ENCODE results near the gene ZNF430. TPM values are rescaled to one million over a fixed set of nuclear protein-coding genes. Genes with fewer than 3 reads are reported as not detected.

ZNF430 gene
- total and polyA plus RNA-seq, 4 experiments from 2014 or later: 41.9 to 57.5 (median 47.7) TPM

- ChIA-PET POLR2A (ENCODE audit: partially characterized antibody) (no interaction called here), CTCF (ENCODE audit: partially characterized antibody) (no interaction called here)
- no peaks in the 10 kb centered on the region for H3K27me3 Mint-ChIP-seq
- peaks cover 4 to 21% (median 14%) of the 10 kb centered on the region in 4 donors for H3K4me1 Mint-ChIP-seq
- peaks cover 10 to 23% of the 10 kb centered on the region in 2 donors for H3K36me3 Mint-ChIP-seq
- Histone ChIP-seq H3K9me3 (ENCODE audit: control insufficient read depth in 1 of 2, low read length in 2 of 2) (no peaks in the 10 kb centered on the region), H3K4me1 (ENCODE audit: insufficient read depth, low read length) (no peaks in the 10 kb centered on the region), H3K4me3 (ENCODE audit: low read length in 2 of 2) (no peak overlapping the region), H3K36me3 (ENCODE audit: insufficient read depth, low read length) (peaks cover 4% of the 10 kb centered on the region), H3K27me3 (ENCODE audit: insufficient read depth, low read length) (no peaks in the 10 kb centered on the region), H3K27ac (ENCODE audit: low read depth, low read length) (no peak overlapping the region)
- H3K9me3 Mint-ChIP-seq: peaks cover 0 to 2% (median 0%) of the 10 kb centered on the region in 8 donors
- intact Hi-C loops (cut with micrococcal nuclease): loop anchor here (5.0 kb wide), 1 partner anchor 62 kb away; the partner anchor contains the start of gene ZNF430
- no peak overlapping the region for H3K27ac Mint-ChIP-seq
- DNase-seq: no peak
- H3K4me3 Mint-ChIP-seq: no peak overlapping the region
Measured at GRCh38 chr19:21084343-21084742, 63.9 kb downstream of the ZNF430 start.

GRCh38 chr19:21087871-21088270 lies 67.4 kb downstream of the ZNF430 start:
- intact Hi-C loops (cut with micrococcal nuclease): no loop called here
- CTCF ChIA-PET (ENCODE audit: partially characterized antibody): no interaction called here
- Histone ChIP-seq H3K9me3 (ENCODE audit: control insufficient read depth in 1 of 2, low read length in 2 of 2) (no peaks in the 10 kb centered on the region), H3K36me3 (ENCODE audit: insufficient read depth, low read length) (peaks cover 4% of the 10 kb centered on the region), H3K4me3 (ENCODE audit: low read length in 2 of 2) (no peak overlapping the region), H3K27ac (ENCODE audit: low read depth, low read length) (no peak overlapping the region), H3K27me3 (ENCODE audit: insufficient read depth, low read length) (no peaks in the 10 kb centered on the region), H3K4me1 (ENCODE audit: insufficient read depth, low read length) (no peaks in the 10 kb centered on the region)
- POLR2A ChIA-PET (ENCODE audit: partially characterized antibody): no interaction called here
- H3K4me1 Mint-ChIP-seq: peaks cover 1 to 11% (median 7%) of the 10 kb centered on the region in 4 donors
- H3K27ac Mint-ChIP-seq: no peak overlapping the region
- no peaks in the 10 kb centered on the region for H3K27me3 Mint-ChIP-seq
- no peak for DNase-seq
- no peak overlapping the region for H3K4me3 Mint-ChIP-seq
- peaks cover 10 to 21% of the 10 kb centered on the region in 2 donors for H3K36me3 Mint-ChIP-seq
- peaks cover 0 to 2% (median 0%) of the 10 kb centered on the region in 8 donors for H3K9me3 Mint-ChIP-seq

GRCh38 chr19:21092109-21092508 lies 71.7 kb downstream of the ZNF430 start:
- Mint-ChIP-seq H3K36me3 (peaks cover 13% of the 10 kb centered on the region in 2 donors), H3K27ac (peak overlapping the region in 3 of 7 donors; percentile 22 to 38 (median 23)), H3K4me1 (no peaks in the 10 kb centered on the region), H3K4me3 (peak overlapping the region in 1 of 8 donors; percentile 1), H3K9me3 (no peaks in the 10 kb centered on the region), H3K27me3 (no peaks in the 10 kb centered on the region)
- Histone ChIP-seq H3K4me3 (ENCODE audit: low read length in 2 of 2) (no peak overlapping the region), H3K4me1 (ENCODE audit: insufficient read depth, low read length) (no peaks in the 10 kb centered on the region), H3K9me3 (ENCODE audit: control insufficient read depth in 1 of 2, low read length in 2 of 2) (no peaks in the 10 kb centered on the region), H3K27ac (ENCODE audit: low read depth, low read length) (no peak overlapping the region), H3K36me3 (ENCODE audit: insufficient read depth, low read length) (no peaks in the 10 kb centered on the region), H3K27me3 (ENCODE audit: insufficient read depth, low read length) (no peaks in the 10 kb centered on the region)
- DNase-seq: no peak
- ChIA-PET POLR2A (ENCODE audit: partially characterized antibody) (no interaction called here), CTCF (ENCODE audit: partially characterized antibody) (no interaction called here)
- intact Hi-C loops (cut with micrococcal nuclease): no loop called here

GRCh38 chr19:21094347-21095025 lies 74.0 kb downstream of the ZNF430 start:
- Mint-ChIP-seq H3K27me3 (no peaks in the 10 kb centered on the region), H3K4me3 (no peak overlapping the region), H3K27ac (peak overlapping the region in 1 of 7 donors; percentile 30), H3K4me1 (no peaks in the 10 kb centered on the region), H3K9me3 (no peaks in the 10 kb centered on the region), H3K36me3 (peaks cover 19 to 22% of the 10 kb centered on the region in 2 donors)
- Histone ChIP-seq H3K4me1 (ENCODE audit: insufficient read depth, low read length) (no peaks in the 10 kb centered on the region), H3K4me3 (ENCODE audit: low read length in 2 of 2) (no peak overlapping the region), H3K9me3 (ENCODE audit: control insufficient read depth in 1 of 2, low read length in 2 of 2) (no peaks in the 10 kb centered on the region), H3K27ac (ENCODE audit: low read depth, low read length) (no peak overlapping the region), H3K27me3 (ENCODE audit: insufficient read depth, low read length) (no peaks in the 10 kb centered on the region), H3K36me3 (ENCODE audit: insufficient read depth, low read length) (no peaks in the 10 kb centered on the region)
- ChIA-PET CTCF (ENCODE audit: partially characterized antibody) (no interaction called here), POLR2A (ENCODE audit: partially characterized antibody) (no interaction called here)
- intact Hi-C loops (cut with micrococcal nuclease): no loop called here
- no peak for DNase-seq

GRCh38 chr19:21098291-21098690 lies 77.8 kb downstream of the ZNF430 start:
- H3K27me3 ChIP-seq (ENCODE audit: insufficient read depth, low read length): no peaks in the 10 kb centered on the region
- no peaks in the 10 kb centered on the region for H3K36me3 ChIP-seq (ENCODE audit: insufficient read depth, low read length)
- H3K27me3 Mint-ChIP-seq: no peaks in the 10 kb centered on the region
- no peaks in the 10 kb centered on the region for H3K4me1 Mint-ChIP-seq
- no peak overlapping the region for H3K4me3 Mint-ChIP-seq
- H3K9me3 ChIP-seq (ENCODE audit: control insufficient read depth in 1 of 2, low read length in 2 of 2): no peaks in the 10 kb centered on the region
- peaks cover 16 to 35% of the 10 kb centered on the region in 2 donors for H3K36me3 Mint-ChIP-seq
- intact Hi-C loops (cut with micrococcal nuclease): no loop called here
- H3K27ac Mint-ChIP-seq: no peak overlapping the region
- H3K4me3 ChIP-seq (ENCODE audit: low read length in 2 of 2): no peak overlapping the region
- no peaks in the 10 kb centered on the region for H3K9me3 Mint-ChIP-seq
- no peak for DNase-seq
- CTCF ChIA-PET (ENCODE audit: partially characterized antibody): no interaction called here
- H3K4me1 ChIP-seq (ENCODE audit: insufficient read depth, low read length): no peaks in the 10 kb centered on the region
- POLR2A ChIA-PET (ENCODE audit: partially characterized antibody): no interaction called here
- H3K27ac ChIP-seq (ENCODE audit: low read depth, low read length): no peak overlapping the region

- ChIA-PET CTCF (ENCODE audit: partially characterized antibody) (no interaction called here), POLR2A (ENCODE audit: partially characterized antibody) (no interaction called here)
- peaks cover 22 to 27% of the 10 kb centered on the region in 2 donors for H3K36me3 Mint-ChIP-seq
- H3K36me3 ChIP-seq (ENCODE audit: insufficient read depth, low read length): no peaks in the 10 kb centered on the region
- DNase-seq: no peak
- no peaks in the 10 kb centered on the region for H3K9me3 ChIP-seq (ENCODE audit: control insufficient read depth in 1 of 2, low read length in 2 of 2)
- no peaks in the 10 kb centered on the region for H3K9me3 Mint-ChIP-seq
- no peak overlapping the region for H3K27ac ChIP-seq (ENCODE audit: low read depth, low read length)
- no peaks in the 10 kb centered on the region for H3K27me3 Mint-ChIP-seq
- peak overlapping the region in 4 of 7 donors; percentile 17 to 53 (median 46) for H3K27ac Mint-ChIP-seq
- no peak overlapping the region for H3K4me3 ChIP-seq (ENCODE audit: low read length in 2 of 2)
- H3K4me1 ChIP-seq (ENCODE audit: insufficient read depth, low read length): no peaks in the 10 kb centered on the region
- H3K4me1 Mint-ChIP-seq: no peaks in the 10 kb centered on the region
- no peak overlapping the region for H3K4me3 Mint-ChIP-seq
- intact Hi-C loops (cut with micrococcal nuclease): no loop called here
- H3K27me3 ChIP-seq (ENCODE audit: insufficient read depth, low read length): no peaks in the 10 kb centered on the region
Measured at GRCh38 chr19:21101521-21102242, 81.2 kb downstream of the ZNF430 start.

GRCh38 chr19:21109116-21109515 lies 88.7 kb downstream of the ZNF430 start:
- CTCF ChIA-PET (ENCODE audit: partially characterized antibody): no interaction called here
- no peaks in the 10 kb centered on the region for H3K9me3 ChIP-seq (ENCODE audit: control insufficient read depth in 1 of 2, low read length in 2 of 2)
- no peaks in the 10 kb centered on the region for H3K36me3 ChIP-seq (ENCODE audit: insufficient read depth, low read length)
- no peak overlapping the region for H3K27ac ChIP-seq (ENCODE audit: low read depth, low read length)
- peaks cover 41 to 52% of the 10 kb centered on the region in 2 donors for H3K36me3 Mint-ChIP-seq
- POLR2A ChIA-PET (ENCODE audit: partially characterized antibody): no interaction called here
- no peaks in the 10 kb centered on the region for H3K4me1 Mint-ChIP-seq
- no peak overlapping the region for H3K27ac Mint-ChIP-seq
- H3K27me3 Mint-ChIP-seq: no peaks in the 10 kb centered on the region
- H3K4me3 ChIP-seq (ENCODE audit: low read length in 2 of 2): no peak overlapping the region
- H3K9me3 Mint-ChIP-seq: peaks cover 2 to 35% (median 13%) of the 10 kb centered on the region in 8 donors
- no peaks in the 10 kb centered on the region for H3K4me1 ChIP-seq (ENCODE audit: insufficient read depth, low read length)
- intact Hi-C loops (cut with micrococcal nuclease): no loop called here
- no peak overlapping the region for H3K4me3 Mint-ChIP-seq
- no peak for DNase-seq
- no peaks in the 10 kb centered on the region for H3K27me3 ChIP-seq (ENCODE audit: insufficient read depth, low read length)

Data from CD4-positive, alpha-beta memory T cell (primary cell).